ENCODE measurements around the gene TMEM184B. TPM values are rescaled to one million over a fixed set of nuclear protein-coding genes. Genes with fewer than 3 reads are reported as not detected.

TMEM184B gene
- total RNA-seq, 1 donor from 2014 or later: 60.3 TPM

GRCh38 chr22:38317122-38317994, 44.5 kb upstream of the TMEM184B start, which contains the start of gene CSNK1E:
CSNK1E (minus strand) TSS chr22:38317433; CDS start chr22:38314157, 3,276 bp downstream.
- no peak for TF ChIP-seq CTCF (conservative IDR thresholded peaks at IDR 0.05)
- DNase-seq (ENCODE audit: low read depth, low spot score): peak; percentile 63
- peak within 1 kb of the TSS; percentile 99 for H3K27ac Mint-ChIP-seq (ENCODE audit: unreplicated experiment)
- H3K9me3 Mint-ChIP-seq: no peaks in the 10 kb centered on the region
- H3K36me3 Mint-ChIP-seq (ENCODE audit: low read depth): no peaks in the 10 kb centered on the region
- peaks cover 55% of the 10 kb centered on the region for H3K4me1 Mint-ChIP-seq
- H3K4me3 Mint-ChIP-seq: peak within 1 kb of the TSS; percentile 99
- H3K27me3 Mint-ChIP-seq (ENCODE audit: low read depth): no peaks in the 10 kb centered on the region

DNA sequence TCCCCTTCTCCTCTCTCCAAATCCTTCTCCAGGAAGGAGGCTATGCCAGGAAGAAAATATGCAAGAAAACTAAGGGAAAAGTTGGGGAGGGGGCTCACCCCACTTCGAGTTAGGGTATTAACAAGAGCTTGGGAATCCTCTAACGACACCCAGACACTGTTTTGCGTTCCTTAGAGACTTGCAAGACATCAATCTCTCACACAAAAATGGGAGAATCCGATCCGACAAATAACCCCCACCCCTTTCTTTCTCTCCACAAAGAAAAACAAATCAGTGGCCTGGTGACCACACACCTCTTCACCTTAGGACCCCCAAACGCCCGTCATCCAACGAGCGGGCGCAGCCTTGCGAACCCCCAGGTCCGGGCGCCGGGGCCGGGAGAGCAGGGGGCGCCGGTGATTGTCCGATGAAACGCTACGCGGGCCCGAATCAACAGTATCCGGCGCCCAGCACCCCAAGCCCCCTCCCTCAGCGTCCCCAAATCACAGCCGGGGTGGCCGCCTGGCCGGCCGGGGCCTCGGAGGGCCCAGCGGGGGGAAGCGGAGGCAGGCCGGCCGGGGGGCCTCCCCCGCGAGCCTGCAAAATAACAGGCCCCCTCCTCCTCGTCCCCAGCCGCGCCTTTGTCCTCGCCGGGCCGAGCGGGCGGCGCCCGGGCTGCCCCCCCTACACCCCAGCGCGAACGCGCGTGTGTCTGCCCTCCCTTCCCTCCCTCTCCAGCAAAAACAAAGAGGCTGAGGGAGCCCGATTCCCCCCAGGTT, 43.7 kb upstream of the TMEM184B start:
- H3K9me3 Mint-ChIP-seq: no peaks in the 10 kb centered on the region
- H3K36me3 Mint-ChIP-seq (ENCODE audit: low read depth): no peaks in the 10 kb centered on the region
- peak; percentile 57 for DNase-seq (ENCODE audit: low read depth, low spot score)
- TF ChIP-seq CTCF (conservative IDR thresholded peaks at IDR 0.05): no peak
- no peaks in the 10 kb centered on the region for H3K27me3 Mint-ChIP-seq (ENCODE audit: low read depth)
- H3K27ac Mint-ChIP-seq (ENCODE audit: unreplicated experiment): peak overlapping the region; percentile 99
- H3K4me3 Mint-ChIP-seq: peak overlapping the region; percentile 99
- peaks cover 57% of the 10 kb centered on the region for H3K4me1 Mint-ChIP-seq

- no peak for TF ChIP-seq CTCF (conservative IDR thresholded peaks at IDR 0.05)
- Mint-ChIP-seq H3K9me3 (no peaks in the 10 kb centered on the region), H3K4me1 (peaks cover 64% of the 10 kb centered on the region), H3K27me3 (ENCODE audit: low read depth) (no peaks in the 10 kb centered on the region), H3K4me3 (peak overlapping the region; percentile 99), H3K36me3 (ENCODE audit: low read depth) (no peaks in the 10 kb centered on the region), H3K27ac (ENCODE audit: unreplicated experiment) (peak overlapping the region; percentile 99)
- no peak for DNase-seq (ENCODE audit: low read depth, low spot score)
Observed at GRCh38 chr22:38315823-38316363, 43.1 kb upstream of the TMEM184B start.

- H3K36me3 Mint-ChIP-seq (ENCODE audit: low read depth): no peaks in the 10 kb centered on the region
- no peaks in the 10 kb centered on the region for H3K27me3 Mint-ChIP-seq (ENCODE audit: low read depth)
- H3K4me3 Mint-ChIP-seq: peak overlapping the region; percentile 99
- peaks cover 67% of the 10 kb centered on the region for H3K4me1 Mint-ChIP-seq
- no peak for TF ChIP-seq CTCF (conservative IDR thresholded peaks at IDR 0.05)
- DNase-seq (ENCODE audit: low read depth, low spot score): no peak
- H3K27ac Mint-ChIP-seq (ENCODE audit: unreplicated experiment): peak overlapping the region; percentile 87
- H3K9me3 Mint-ChIP-seq: no peaks in the 10 kb centered on the region
Observed at GRCh38 chr22:38314933-38315822, 42.4 kb upstream of the TMEM184B start.

All from neural crest cell (in vitro differentiated cells).